Measurements from ENCODE around the gene C3orf33. TPM values are rescaled to one million over a fixed set of nuclear protein-coding genes. Genes with fewer than 3 reads are reported as not detected.

C3orf33 gene
- total and polyA plus RNA-seq, 2 experiments from 2014 or later = 6.4 to 9.4 TPM

- Histone ChIP-seq H2AFZ (no peak overlapping the region), H3K9me3 (ENCODE audit: low read depth) (no peaks in the 10 kb centered on the region)
Observed at GRCh38 chr3:155741603-155742002, 64.5 kb downstream of the C3orf33 start.

DNA sequence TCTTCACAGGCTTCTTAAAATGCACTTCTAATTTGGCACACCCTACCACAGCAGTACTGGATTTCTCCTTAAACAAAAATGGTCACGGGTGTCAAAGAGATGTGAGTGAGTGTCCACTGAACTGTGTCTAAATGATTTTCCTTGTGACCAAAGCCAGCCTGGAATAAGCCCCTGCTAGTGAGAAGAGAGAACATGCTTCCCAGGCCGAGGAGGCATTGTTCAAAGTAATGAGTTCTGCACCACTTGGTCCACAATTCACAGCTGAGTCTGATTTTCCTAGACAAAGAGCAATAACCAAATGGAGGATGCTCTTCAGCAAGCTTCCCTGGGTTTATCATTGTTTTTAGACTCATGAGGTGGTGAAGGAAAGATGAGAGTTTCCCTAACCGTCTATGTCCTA, 65.0 kb downstream of the C3orf33 start:
- no peaks in the 10 kb centered on the region for H4K20me1 ChIP-seq (ENCODE audit: insufficient read depth, poor library complexity, severe bottlenecking)
- H3K4me1 ChIP-seq (ENCODE audit: insufficient read depth) = peaks cover 6% of the 10 kb centered on the region
- DNase-seq (ENCODE audit: low spot score) = no peak
- no peaks in the 10 kb centered on the region for H3K36me3 ChIP-seq (replicated peaks; ENCODE audit: insufficient read depth, low read depth)
- H3K9me3 ChIP-seq (ENCODE audit: low read depth) = no peaks in the 10 kb centered on the region
- TF ChIP-seq EZH2 (IDR thresholded peaks at IDR 0.05; ENCODE audit: borderline replicate concordance) = no peak
- no peak for TF ChIP-seq EZH2phosphoT487 (IDR thresholded peaks at IDR 0.05; ENCODE audit: low read depth, severe bottlenecking, unreplicated experiment)
- TF ChIP-seq CTCF (IDR thresholded peaks at IDR 0.05; ENCODE audit: poor library complexity) = no peak
- no peak overlapping the region for H3K27ac ChIP-seq
- no peaks in the 10 kb centered on the region for H3K27me3 ChIP-seq
- no peak overlapping the region for H3K4me2 ChIP-seq
- H3K79me2 ChIP-seq = no peaks in the 10 kb centered on the region
- H3K9me2 ChIP-seq (replicated peaks; ENCODE audit: insufficient read depth) = no peaks in the 10 kb centered on the region
- H2AFZ ChIP-seq = no peak overlapping the region
- no peak overlapping the region for H3K4me3 ChIP-seq
- WGBS (ENCODE audit: low lambda C conversion rate, missing lambda C conversion rate) = 63% methylated on average over 3 of the region's 3 CpGs

More at GRCh38 chr3:155741603-155742002, 64.5 kb downstream of the C3orf33 start:
- Histone ChIP-seq H4K20me1 (ENCODE audit: insufficient read depth, poor library complexity, severe bottlenecking) (no peaks in the 10 kb centered on the region), H3K27ac (no peak overlapping the region), H3K79me2 (no peaks in the 10 kb centered on the region), H3K4me2 (peak overlapping the region; percentile 11), H3K9me2 (replicated peaks; ENCODE audit: insufficient read depth) (no peaks in the 10 kb centered on the region), H3K36me3 (replicated peaks; ENCODE audit: insufficient read depth, low read depth) (no peaks in the 10 kb centered on the region), H3K4me1 (ENCODE audit: insufficient read depth) (peaks cover 7% of the 10 kb centered on the region), H3K4me3 (no peak overlapping the region), H3K27me3 (no peaks in the 10 kb centered on the region)
- no peak for DNase-seq (ENCODE audit: low spot score)
- TF ChIP-seq EZH2phosphoT487 (IDR thresholded peaks at IDR 0.05; ENCODE audit: low read depth, severe bottlenecking, unreplicated experiment) (no peak), CTCF (IDR thresholded peaks at IDR 0.05; ENCODE audit: poor library complexity) (no peak), EZH2 (IDR thresholded peaks at IDR 0.05; ENCODE audit: borderline replicate concordance) (no peak)

- Histone ChIP-seq H4K20me1 (ENCODE audit: insufficient read depth, poor library complexity, severe bottlenecking) (no peaks in the 10 kb centered on the region), H3K27me3 (no peaks in the 10 kb centered on the region), H2AFZ (no peak overlapping the region), H3K27ac (peak overlapping the region; percentile 86), H3K36me3 (replicated peaks; ENCODE audit: insufficient read depth, low read depth) (no peaks in the 10 kb centered on the region), H3K9me3 (ENCODE audit: low read depth) (no peaks in the 10 kb centered on the region), H3K9me2 (replicated peaks; ENCODE audit: insufficient read depth) (no peaks in the 10 kb centered on the region), H3K4me3 (no peak overlapping the region), H3K4me2 (peak overlapping the region; percentile 74), H3K79me2 (no peaks in the 10 kb centered on the region), H3K4me1 (ENCODE audit: insufficient read depth) (peaks cover 3% of the 10 kb centered on the region)
- WGBS (ENCODE audit: low lambda C conversion rate, missing lambda C conversion rate) = 39% methylated on average over 5 of the region's 5 CpGs
- DNase-seq (ENCODE audit: low spot score) = peak; percentile 41
- TF ChIP-seq EZH2phosphoT487 (IDR thresholded peaks at IDR 0.05; ENCODE audit: low read depth, severe bottlenecking, unreplicated experiment) = no peak
- TF ChIP-seq CTCF (IDR thresholded peaks at IDR 0.05; ENCODE audit: poor library complexity) = peak; percentile 18
Observed at GRCh38 chr3:155739154-155739553, 66.9 kb downstream of the C3orf33 start.

- Histone ChIP-seq H3K27ac (peak overlapping the region; percentile 86), H2AFZ (no peak overlapping the region), H3K27me3 (no peaks in the 10 kb centered on the region), H3K4me1 (ENCODE audit: insufficient read depth) (peaks cover 3% of the 10 kb centered on the region), H3K4me2 (peak overlapping the region; percentile 74), H4K20me1 (ENCODE audit: insufficient read depth, poor library complexity, severe bottlenecking) (no peaks in the 10 kb centered on the region), H3K36me3 (replicated peaks; ENCODE audit: insufficient read depth, low read depth) (no peaks in the 10 kb centered on the region), H3K4me3 (no peak overlapping the region), H3K9me3 (ENCODE audit: low read depth) (no peaks in the 10 kb centered on the region), H3K9me2 (replicated peaks; ENCODE audit: insufficient read depth) (no peaks in the 10 kb centered on the region), H3K79me2 (no peaks in the 10 kb centered on the region)
- WGBS (ENCODE audit: low lambda C conversion rate, missing lambda C conversion rate) = 90% methylated on average over 11 of the region's 13 CpGs
- no peak for DNase-seq (ENCODE audit: low spot score)
- no peak for TF ChIP-seq EZH2 (IDR thresholded peaks at IDR 0.05; ENCODE audit: borderline replicate concordance)
- TF ChIP-seq EZH2phosphoT487 (IDR thresholded peaks at IDR 0.05; ENCODE audit: low read depth, severe bottlenecking, unreplicated experiment) = no peak
- TF ChIP-seq CTCF (IDR thresholded peaks at IDR 0.05; ENCODE audit: poor library complexity) = no peak
Observed at GRCh38 chr3:155738580-155739076, 67.5 kb downstream of the C3orf33 start.

Measured in hepatocyte (in vitro differentiated cells).